Epithelial cell of alveolus of lung (primary cell): ENCODE measurements around the gene ZNF362. TPM values are rescaled to one million over a fixed set of nuclear protein-coding genes. Genes with fewer than 3 reads are reported as not detected.

Experiments used
- total RNA-seq: library from RNA; depleted of rRNA; stranded (reverse); fragments of >200 nt; gene quantifications from 2 replicates; pipeline ENCODE4 v1.2.1, GENCODE V29; 2015

Gene ZNF362, protein sequence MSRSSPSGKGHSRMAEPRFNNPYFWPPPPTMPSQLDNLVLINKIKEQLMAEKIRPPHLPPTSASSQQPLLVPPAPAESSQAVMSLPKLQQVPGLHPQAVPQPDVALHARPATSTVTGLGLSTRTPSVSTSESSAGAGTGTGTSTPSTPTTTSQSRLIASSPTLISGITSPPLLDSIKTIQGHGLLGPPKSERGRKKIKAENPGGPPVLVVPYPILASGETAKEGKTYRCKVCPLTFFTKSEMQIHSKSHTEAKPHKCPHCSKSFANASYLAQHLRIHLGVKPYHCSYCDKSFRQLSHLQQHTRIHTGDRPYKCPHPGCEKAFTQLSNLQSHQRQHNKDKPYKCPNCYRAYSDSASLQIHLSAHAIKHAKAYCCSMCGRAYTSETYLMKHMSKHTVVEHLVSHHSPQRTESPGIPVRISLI
- total RNA-seq, result 14.2 and 24.2 TPM in 2 replicates

DNA sequence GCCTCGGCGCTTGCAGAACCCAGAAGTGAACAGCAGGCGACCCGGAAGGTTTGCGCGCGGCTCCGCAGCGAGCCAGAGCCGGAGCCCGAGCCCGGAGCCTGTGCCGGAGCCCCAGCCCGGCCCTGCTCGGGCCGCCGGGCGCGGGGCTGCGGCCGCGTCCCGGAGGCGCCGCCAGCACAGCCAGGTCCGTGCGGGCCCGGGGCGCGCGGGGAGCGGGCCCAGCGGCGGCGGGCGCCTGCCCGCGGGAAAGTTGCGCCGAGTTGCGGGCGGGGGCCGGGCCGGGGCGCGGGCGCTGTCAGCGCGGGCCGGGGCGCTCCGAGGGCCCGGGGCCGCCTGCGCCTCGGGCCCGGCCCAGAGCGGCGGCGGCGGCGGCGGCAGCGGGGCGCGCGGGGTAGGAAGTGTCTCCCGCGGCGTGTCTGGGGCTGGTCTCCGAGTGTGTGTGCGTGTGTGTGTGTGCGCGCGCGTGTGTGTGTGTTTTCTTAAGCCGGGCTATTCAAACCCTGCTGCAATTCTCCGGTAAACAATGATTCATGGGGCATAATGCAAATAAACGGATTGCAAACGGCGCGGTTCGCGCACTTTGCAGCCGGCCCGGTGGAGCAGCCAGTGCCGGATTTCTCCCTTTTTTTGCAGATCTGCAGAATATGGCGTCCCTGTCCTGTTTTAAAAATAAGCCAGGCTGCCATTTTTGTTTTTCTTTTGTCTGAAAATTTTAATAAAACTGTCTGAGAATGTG lies at the start of gene ZNF362:
TSS of gene ZNF362 (plus strand) at position 22 of the 736 bp plus-strand sequence. CDS start 14,083 bp downstream, outside the sequence.

DNA sequence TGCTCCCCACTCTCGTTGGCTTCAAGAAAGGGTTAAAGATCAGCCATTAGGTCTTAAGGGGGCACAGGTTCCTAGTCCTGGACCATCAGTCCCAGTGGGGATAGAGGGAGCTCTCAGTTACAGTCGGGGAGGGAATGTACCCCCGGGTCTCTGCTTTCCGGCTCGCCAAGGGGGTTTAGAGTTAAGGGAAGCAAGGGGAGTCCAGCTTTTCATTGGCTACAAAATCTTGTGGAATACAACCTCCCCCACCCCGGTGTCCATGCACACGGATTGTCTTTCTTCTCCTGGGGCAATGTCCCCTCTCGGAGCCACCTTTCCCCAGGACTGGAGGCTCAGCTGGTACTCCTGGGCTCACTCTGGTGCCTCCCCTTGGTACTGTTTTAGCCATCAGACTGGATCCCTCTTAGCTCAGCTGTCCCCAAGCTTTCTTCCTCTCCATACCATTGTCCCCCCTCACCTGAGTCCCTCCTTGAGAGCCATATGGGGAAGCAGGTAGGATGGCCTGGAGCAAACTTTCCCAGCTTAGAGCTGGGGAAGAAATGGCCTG lies 64.4 kb downstream of the ZNF362 start, which contains the start of gene A3GALT2:
TSS of gene A3GALT2 (minus strand) at position 480 of the 547 bp plus-strand sequence. CDS start at position 480, 0 bp downstream.

Other genes starting within 250 kb of the ZNF362 start
- gene AK2, start 219.6 kb upstream of the ZNF362 start, total RNA-seq, result 115 and 157 TPM in 2 replicates
- gene AZIN2, start 175.3 kb upstream of the ZNF362 start, total RNA-seq, result 2.6 and 6.6 TPM in 2 replicates
- gene TRIM62, start 74.4 kb upstream of the ZNF362 start, total RNA-seq, result 5.1 and 9.4 TPM in 2 replicates
- gene A3GALT2, start 64.6 kb downstream of the ZNF362 start, total RNA-seq, result 1.0 TPM in 1 of 2 replicates, not detected in the other
- 211 and 259 TPM in 2 replicates for gene PHC2, start 174.6 kb downstream of the ZNF362 start, total RNA-seq
- 6.7 and 7.1 TPM in 2 replicates for gene ZSCAN20, start 216.2 kb downstream of the ZNF362 start, total RNA-seq